Measurements from ENCODE around the gene SCNN1G. TPM values are rescaled to one million over a fixed set of nuclear protein-coding genes. Genes with fewer than 3 reads are reported as not detected.

SCNN1G gene
- total and polyA plus RNA-seq, 8 donors, result 3.0 to 20.4 (median 7.9) TPM

DNA sequence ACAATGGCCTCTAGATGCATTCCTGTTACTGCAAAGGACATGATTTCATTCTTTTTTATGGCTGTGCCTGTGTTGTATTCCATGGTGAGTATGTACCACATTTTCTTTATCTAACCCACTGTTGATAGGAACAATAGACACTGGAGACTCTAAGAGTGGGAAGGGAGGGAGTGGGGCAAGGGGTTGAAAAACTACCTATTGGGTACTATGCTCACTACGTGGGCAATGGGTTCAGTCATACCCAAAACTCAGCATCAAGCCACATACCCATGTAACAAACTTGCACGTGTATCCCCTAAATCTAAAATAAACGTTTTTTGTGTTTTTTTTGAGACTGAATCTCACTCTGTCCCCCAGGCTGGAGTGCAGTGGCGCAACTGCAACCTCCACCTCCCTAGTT is 72.5 kb downstream of the SCNN1G start:
- H3K27me3 ChIP-seq, result no peaks in the 10 kb centered on the region
- H3K27ac ChIP-seq, result peak overlapping the region in 1 of 5 donors; percentile 14
- DNase-seq, result no peak
- H3K9me3 ChIP-seq, result peaks cover 0 to 7% (median 0%) of the 10 kb centered on the region in 4 donors
- H3K36me3 ChIP-seq, result no peaks in the 10 kb centered on the region
- no peaks in the 10 kb centered on the region for H3K4me1 ChIP-seq
- no peak overlapping the region for H3K4me3 ChIP-seq
- TF ChIP-seq POLR2A (IDR thresholded peaks at IDR 0.05) (no peak), CTCF (IDR thresholded peaks at IDR 0.05) (no peak), EP300 (IDR thresholded peaks at IDR 0.05) (no peak), POLR2AphosphoS5 (IDR thresholded peaks at IDR 0.05) (no peak)
- 63 to 68% (median 64%) methylated on average over 4 of the region's 4 CpGs for WGBS, 5 donors
- intact Hi-C loops (cut with DNase I; ENCODE audit: low total_unique reads), result no loop called here

GRCh38 chr16:23256440-23256839 is 73.9 kb downstream of the SCNN1G start:
- peak in 1 of 3 donors; percentile 34 for TF ChIP-seq POLR2AphosphoS5 (IDR thresholded peaks at IDR 0.05)
- no peak for TF ChIP-seq CTCF (IDR thresholded peaks at IDR 0.05)
- H3K4me3 ChIP-seq, result no peak overlapping the region
- H3K9me3 ChIP-seq, result peaks cover 0 to 7% (median 0%) of the 10 kb centered on the region in 4 donors
- no peaks in the 10 kb centered on the region for H3K4me1 ChIP-seq
- no peaks in the 10 kb centered on the region for H3K36me3 ChIP-seq
- 25 to 45% (median 38%) methylated on average over 3 of the region's 3 CpGs for WGBS, 5 donors
- H3K27me3 ChIP-seq, result no peaks in the 10 kb centered on the region
- DNase-seq, result no peak
- peak overlapping the region in 1 of 5 donors; percentile 41 for H3K27ac ChIP-seq
- intact Hi-C loops (cut with DNase I; ENCODE audit: low total_unique reads), result no loop called here

DNA sequence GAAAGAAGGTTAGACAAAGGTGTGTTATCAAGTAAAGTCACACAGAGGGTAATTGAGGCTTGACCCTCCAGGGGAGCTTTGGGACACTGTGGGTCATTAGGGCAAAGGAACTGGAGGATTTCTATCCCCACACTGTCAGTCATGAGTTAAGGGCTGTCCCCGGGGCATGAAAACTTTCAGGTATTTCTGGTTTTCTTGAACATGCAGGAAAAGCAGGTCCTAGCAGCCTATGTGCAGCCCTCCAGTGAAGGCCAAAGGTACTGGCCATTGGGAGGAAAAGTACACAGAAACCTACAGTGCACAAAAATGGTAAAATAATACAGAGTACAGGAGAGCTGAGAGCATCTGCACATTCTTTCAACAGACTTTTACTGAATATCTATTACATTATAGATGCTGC is 75.1 kb downstream of the SCNN1G start:
- 29 to 60% (median 40%) methylated on average over 1 of the region's 1 CpG for WGBS, 5 donors
- Histone ChIP-seq H3K36me3 (no peaks in the 10 kb centered on the region), H3K4me1 (no peaks in the 10 kb centered on the region), H3K4me3 (no peak overlapping the region), H3K27ac (peak overlapping the region in 4 of 5 donors; percentile 2 to 67 (median 47)), H3K27me3 (no peaks in the 10 kb centered on the region), H3K9me3 (peaks cover 0 to 7% (median 0%) of the 10 kb centered on the region in 4 donors)
- intact Hi-C loops (cut with DNase I; ENCODE audit: low total_unique reads), result no loop called here
- peak in 1 of 2 donors; percentile 54 for DNase-seq
- TF ChIP-seq CTCF (IDR thresholded peaks at IDR 0.05), result no peak
- no peak for TF ChIP-seq POLR2A (IDR thresholded peaks at IDR 0.05)
- no peak for TF ChIP-seq POLR2AphosphoS5 (IDR thresholded peaks at IDR 0.05)
- TF ChIP-seq EP300 (IDR thresholded peaks at IDR 0.05), result no peak

DNA sequence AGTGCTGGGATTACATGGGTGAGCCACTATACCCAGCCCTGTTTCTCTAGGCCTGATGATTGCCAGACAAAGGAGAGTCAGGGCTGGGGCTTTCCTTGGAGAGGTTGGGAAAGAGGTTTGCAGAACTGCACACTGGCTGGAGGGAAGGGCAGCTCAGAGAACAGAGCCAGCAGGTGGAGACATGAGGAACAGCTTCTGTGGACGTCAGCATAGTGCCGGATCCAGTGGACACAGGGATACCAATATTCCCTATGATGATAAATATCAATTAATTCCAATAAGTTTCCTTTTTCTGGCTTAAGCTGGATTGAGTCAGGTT is 76.3 kb downstream of the SCNN1G start:
- Histone ChIP-seq H3K36me3 (no peaks in the 10 kb centered on the region), H3K27ac (peak overlapping the region in 4 of 5 donors; percentile 29 to 67 (median 58)), H3K9me3 (peaks cover 0 to 7% (median 0%) of the 10 kb centered on the region in 4 donors), H3K4me1 (no peaks in the 10 kb centered on the region), H3K27me3 (no peaks in the 10 kb centered on the region), H3K4me3 (no peak overlapping the region)
- peak in 1 of 2 donors; percentile 43 for DNase-seq
- intact Hi-C loops (cut with DNase I; ENCODE audit: low total_unique reads), result no loop called here
- 44 to 75% (median 67%) methylated on average over 2 of the region's 2 CpGs for WGBS, 5 donors
- TF ChIP-seq EP300 (IDR thresholded peaks at IDR 0.05), result no peak
- TF ChIP-seq POLR2AphosphoS5 (IDR thresholded peaks at IDR 0.05), result no peak
- no peak for TF ChIP-seq CTCF (IDR thresholded peaks at IDR 0.05)
- TF ChIP-seq POLR2A (IDR thresholded peaks at IDR 0.05), result no peak

Other genes starting within 250 kb of the SCNN1G start
- gene USP31, start 33.3 kb upstream of the SCNN1G start, total RNA-seq, result 10 to 100 TPM in 2 of 5 donors, 1 to 10 TPM in 3; 3.5 to 18.5 (median 9.9) TPM
- gene USP31, start 33.3 kb upstream of the SCNN1G start, polyA plus RNA-seq, result 1 to 10 TPM; 1.7 to 2.8 (median 2.5) TPM
- gene SCNN1B, start 119.6 kb downstream of the SCNN1G start, total RNA-seq, result 10 to 100 TPM; 13.4 to 97.3 (median 26.8) TPM
- gene SCNN1B, start 119.6 kb downstream of the SCNN1G start, polyA plus RNA-seq, result 10 to 100 TPM in 2 of 3 donors, 1 to 10 TPM in 1; 4.1 to 21.3 (median 15.4) TPM